Measurements from ENCODE around the gene KIAA0232.

DNA sequence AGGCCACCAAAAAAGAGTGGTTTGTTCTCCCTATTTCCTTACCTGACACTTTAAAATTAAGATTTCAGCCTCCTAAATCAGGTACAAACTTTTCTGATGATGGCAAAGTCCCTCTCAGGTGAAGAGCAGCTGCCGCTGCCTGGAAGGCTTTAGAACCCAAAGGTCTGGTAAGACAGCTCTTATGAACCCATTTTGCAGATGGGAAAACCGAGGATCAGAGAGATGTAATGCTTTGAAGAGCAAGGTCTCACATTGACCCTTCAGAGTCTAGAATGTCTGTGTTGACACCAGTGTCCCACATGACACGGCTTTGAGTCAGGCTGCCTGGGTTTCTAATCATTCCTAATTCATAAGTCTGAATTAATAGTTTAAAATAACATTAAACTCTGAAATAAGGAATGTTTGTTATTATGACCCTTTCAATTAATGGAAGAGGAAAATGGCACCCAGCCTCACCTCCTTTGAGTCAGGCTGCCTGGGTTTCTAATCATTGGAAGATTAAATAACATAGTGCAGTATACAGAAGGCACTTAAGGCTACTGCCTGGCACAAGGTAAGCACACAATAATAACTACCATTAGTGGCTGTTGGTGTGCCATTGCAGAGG is 27.9 kb upstream of the KIAA0232 start:
- TF ChIP-seq MAX (IDR thresholded peaks at IDR 0.05) (no peak), CTCF (IDR thresholded peaks at IDR 0.05; ENCODE audit: low read depth, low read length, missing input control) (no peak)
